ENCODE data around the gene PTPRM.
A peak's percentile ranks its signal among the peaks of the same experiment; 100 is the strongest.

Gene PTPRM

DNA sequence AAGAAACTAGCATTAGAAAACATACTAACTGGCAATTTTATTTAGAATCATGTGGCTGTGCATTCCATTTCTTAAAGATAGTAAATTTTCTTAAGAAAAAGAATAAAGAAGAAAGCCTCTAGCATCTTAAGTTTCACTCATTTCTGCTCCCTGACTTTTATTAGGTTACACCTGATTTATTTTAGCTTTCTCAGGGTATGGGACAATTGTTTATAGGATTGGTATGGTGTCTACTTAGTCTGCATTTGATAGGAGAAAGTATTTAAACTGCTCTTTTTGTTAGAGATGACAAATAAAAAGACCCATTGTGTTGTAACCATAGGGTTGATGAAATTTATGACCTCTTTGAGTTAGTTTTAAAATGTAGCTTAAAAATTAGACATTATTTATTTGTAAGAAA, 115.2 kb downstream of the PTPRM start:
- Histone ChIP-seq H3K9me3 (ENCODE audit: control insufficient read depth, insufficient read depth, low read depth, low read length) (no peaks in the 10 kb centered on the region), H3K36me3 (ENCODE audit: control insufficient read depth in 2 of 2, insufficient read depth in 1 of 2, low read length in 2 of 2) (no peaks in the 10 kb centered on the region), H3K4me1 (ENCODE audit: control insufficient read depth, insufficient read depth, low read length) (peaks cover 24% of the 10 kb centered on the region), H3K27ac (ENCODE audit: extremely low read depth, low read depth, low read length) (no peak overlapping the region), H3K4me3 (ENCODE audit: low read depth, low read length) (no peak overlapping the region)
- ChIA-PET POLR2A (no interaction called here), CTCF (interaction anchor here (0.6 to 0.8 kb wide), 3 partner anchors 37 to 410 kb away, joined by 3 to 5 read pairs (median 4); no protein-coding TSS in a partner anchor)
- TF ChIP-seq FEZF1 (tag by site-specific recombination; IDR thresholded peaks at IDR 0.05) (peak; percentile 88), KLF10 (tag by site-specific recombination; IDR thresholded peaks at IDR 0.05) (no peak)

DNA sequence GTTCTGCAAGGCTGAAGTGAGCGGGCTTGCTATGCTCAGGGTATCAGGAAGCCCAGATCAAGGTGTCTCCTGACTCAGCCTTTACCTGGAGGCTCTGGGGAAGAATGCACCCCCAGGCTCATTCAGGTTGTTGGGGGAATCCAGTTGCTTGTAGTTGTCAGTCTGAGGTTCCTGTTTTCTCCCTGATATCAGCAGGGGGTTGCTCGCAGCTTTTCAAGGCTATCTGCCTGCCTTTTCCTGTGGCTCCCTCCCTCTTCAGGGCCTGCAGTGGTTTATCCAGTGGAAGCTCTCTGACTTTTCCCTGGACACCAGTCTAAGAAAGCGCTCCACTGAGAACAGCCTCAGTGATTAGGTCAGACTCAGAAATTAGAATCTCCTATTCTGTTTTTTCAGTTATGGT, 116.6 kb downstream of the PTPRM start:
- no peaks in the 10 kb centered on the region for H3K36me3 ChIP-seq (ENCODE audit: control insufficient read depth in 2 of 2, insufficient read depth in 1 of 2, low read length in 2 of 2)
- TF ChIP-seq, protein P1, sequence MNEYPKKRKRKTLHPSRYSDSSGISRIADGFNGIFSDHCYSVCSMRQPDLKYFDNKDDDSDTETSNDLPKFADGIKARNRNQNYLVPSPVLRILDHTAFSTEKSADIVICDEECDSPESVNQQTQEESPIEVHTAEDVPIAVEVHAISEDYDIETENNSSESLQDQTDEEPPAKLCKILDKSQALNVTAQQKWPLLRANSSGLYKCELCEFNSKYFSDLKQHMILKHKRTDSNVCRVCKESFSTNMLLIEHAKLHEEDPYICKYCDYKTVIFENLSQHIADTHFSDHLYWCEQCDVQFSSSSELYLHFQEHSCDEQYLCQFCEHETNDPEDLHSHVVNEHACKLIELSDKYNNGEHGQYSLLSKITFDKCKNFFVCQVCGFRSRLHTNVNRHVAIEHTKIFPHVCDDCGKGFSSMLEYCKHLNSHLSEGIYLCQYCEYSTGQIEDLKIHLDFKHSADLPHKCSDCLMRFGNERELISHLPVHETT (tag by site-specific recombination; IDR thresholded peaks at IDR 0.05) = no peak
- TF ChIP-seq ZNF341 (tag by site-specific recombination; IDR thresholded peaks at IDR 0.05; ENCODE audit: low read depth) = no peak
- no peak for TF ChIP-seq ZFP37 (tag by site-specific recombination; IDR thresholded peaks at IDR 0.05)
- TF ChIP-seq, protein P2, sequence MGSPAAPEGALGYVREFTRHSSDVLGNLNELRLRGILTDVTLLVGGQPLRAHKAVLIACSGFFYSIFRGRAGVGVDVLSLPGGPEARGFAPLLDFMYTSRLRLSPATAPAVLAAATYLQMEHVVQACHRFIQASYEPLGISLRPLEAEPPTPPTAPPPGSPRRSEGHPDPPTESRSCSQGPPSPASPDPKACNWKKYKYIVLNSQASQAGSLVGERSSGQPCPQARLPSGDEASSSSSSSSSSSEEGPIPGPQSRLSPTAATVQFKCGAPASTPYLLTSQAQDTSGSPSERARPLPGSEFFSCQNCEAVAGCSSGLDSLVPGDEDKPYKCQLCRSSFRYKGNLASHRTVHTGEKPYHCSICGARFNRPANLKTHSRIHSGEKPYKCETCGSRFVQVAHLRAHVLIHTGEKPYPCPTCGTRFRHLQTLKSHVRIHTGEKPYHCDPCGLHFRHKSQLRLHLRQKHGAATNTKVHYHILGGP (tag by site-specific recombination; IDR thresholded peaks at IDR 0.05) = no peak
- no peak for TF ChIP-seq ZFHX2 (tag by site-specific recombination; conservative IDR thresholded peaks at IDR 0.05)
- no peak for TF ChIP-seq ZNF549 (tag by site-specific recombination; IDR thresholded peaks at IDR 0.05)
- TF ChIP-seq RBAK (tag by site-specific recombination; IDR thresholded peaks at IDR 0.05) = no peak
- TF ChIP-seq, protein P3, sequence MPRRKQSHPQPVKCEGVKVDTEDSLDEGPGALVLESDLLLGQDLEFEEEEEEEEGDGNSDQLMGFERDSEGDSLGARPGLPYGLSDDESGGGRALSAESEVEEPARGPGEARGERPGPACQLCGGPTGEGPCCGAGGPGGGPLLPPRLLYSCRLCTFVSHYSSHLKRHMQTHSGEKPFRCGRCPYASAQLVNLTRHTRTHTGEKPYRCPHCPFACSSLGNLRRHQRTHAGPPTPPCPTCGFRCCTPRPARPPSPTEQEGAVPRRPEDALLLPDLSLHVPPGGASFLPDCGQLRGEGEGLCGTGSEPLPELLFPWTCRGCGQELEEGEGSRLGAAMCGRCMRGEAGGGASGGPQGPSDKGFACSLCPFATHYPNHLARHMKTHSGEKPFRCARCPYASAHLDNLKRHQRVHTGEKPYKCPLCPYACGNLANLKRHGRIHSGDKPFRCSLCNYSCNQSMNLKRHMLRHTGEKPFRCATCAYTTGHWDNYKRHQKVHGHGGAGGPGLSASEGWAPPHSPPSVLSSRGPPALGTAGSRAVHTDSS (tag by site-specific recombination; IDR thresholded peaks at IDR 0.05) = no peak
- TF ChIP-seq ZBTB8A (tag by site-specific recombination; IDR thresholded peaks at IDR 0.05) = no peak
- no peak for TF ChIP-seq ZNF585B (tag by site-specific recombination; IDR thresholded peaks at IDR 0.05)
- no peak for TF ChIP-seq MZF1 (tag by site-specific recombination; IDR thresholded peaks at IDR 0.05; ENCODE audit: borderline replicate concordance)
- TF ChIP-seq ZNF221 (tag by site-specific recombination; IDR thresholded peaks at IDR 0.05; ENCODE audit: borderline replicate concordance) = no peak
- no peak for TF ChIP-seq ZNF529 (tag by site-specific recombination; IDR thresholded peaks at IDR 0.05; ENCODE audit: insufficient replicate concordance)
- TF ChIP-seq SCRT2 (tag by site-specific recombination; IDR thresholded peaks at IDR 0.05) = no peak
- no peaks in the 10 kb centered on the region for H3K9me3 ChIP-seq (ENCODE audit: control insufficient read depth, insufficient read depth, low read depth, low read length)
- ChIA-PET CTCF (interaction anchor here (0.5 to 0.7 kb wide), 3 partner anchors 24 to 899 kb away, joined by 3 read pairs; no protein-coding TSS in a partner anchor), POLR2A (no interaction called here)
- peaks cover 24% of the 10 kb centered on the region for H3K4me1 ChIP-seq (ENCODE audit: control insufficient read depth, insufficient read depth, low read length)
- H3K4me3 ChIP-seq (ENCODE audit: low read depth, low read length) = no peak overlapping the region
- H3K27ac ChIP-seq (ENCODE audit: extremely low read depth, low read depth, low read length) = no peak overlapping the region

DNA sequence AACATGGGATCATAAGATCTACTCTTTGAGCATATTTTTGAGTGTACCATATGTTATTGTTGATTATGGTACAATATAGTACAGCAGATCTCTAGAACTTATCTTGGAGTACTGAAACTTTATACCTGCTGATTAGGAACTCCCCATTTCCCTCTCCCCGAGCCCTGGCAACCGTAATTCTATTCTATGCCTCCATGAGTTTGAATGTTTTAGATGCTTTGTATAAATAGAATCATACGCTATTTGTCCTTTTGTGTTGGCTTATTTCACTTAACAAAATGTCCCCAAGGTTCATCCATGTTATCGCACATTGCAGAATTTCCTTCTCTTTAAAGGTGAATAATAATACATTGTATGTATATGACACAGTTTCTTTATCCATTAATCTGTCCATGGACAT, 117.2 kb downstream of the PTPRM start:
- ChIA-PET CTCF (interaction anchor here (0.6 kb wide), 2 partner anchors 23 to 663 kb away, joined by 3 read pairs; no protein-coding TSS in a partner anchor), POLR2A (no interaction called here)
- no peaks in the 10 kb centered on the region for H3K9me3 ChIP-seq (ENCODE audit: control insufficient read depth, insufficient read depth, low read depth, low read length)
- no peak for TF ChIP-seq ZNF521 (tag by site-specific recombination; IDR thresholded peaks at IDR 0.05)
- no peak overlapping the region for H3K4me3 ChIP-seq (ENCODE audit: low read depth, low read length)
- H3K36me3 ChIP-seq (ENCODE audit: control insufficient read depth in 2 of 2, insufficient read depth in 1 of 2, low read length in 2 of 2) = no peaks in the 10 kb centered on the region
- H3K27ac ChIP-seq (ENCODE audit: extremely low read depth, low read depth, low read length) = no peak overlapping the region
- H3K4me1 ChIP-seq (ENCODE audit: control insufficient read depth, insufficient read depth, low read length) = peaks cover 24% of the 10 kb centered on the region

All from HEK293 (cell line).